HCT116 (cell line): ENCODE measurements around the gene TCTA.

ENCODE experiments used
- SIN3A ChIP-seq: IDR thresholded peaks from 2 replicates; pipeline ENCODE4 v1.6.1; 2012; ENCODE audit warnings: low read depth
- SP1 ChIP-seq: IDR thresholded peaks from 2 replicates; pipeline ENCODE4 v1.6.1; 2012; ENCODE audit warnings: low read depth
- TCF7L2 ChIP-seq: IDR thresholded peaks from 2 replicates; pipeline ENCODE4 v1.7.0; 2011; ENCODE audit warnings: borderline replicate concordance, inconsistent platforms; ENCODE audit not compliant: insufficient read depth, insufficient read length; ENCODE audit errors: extremely low read depth
- TF ChIP-seq, protein P1 (sequence below), 3 experiments: fragments of 200-600 bp in 1 of 3; sonication (generic) in 1 of 3; IDR thresholded peaks in 2 of 3; conservative IDR thresholded peaks in 1 of 3; 2 replicates each; pipeline ENCODE4 v1.5.1; 2012 to 2017; ENCODE audit warnings: low read depth in 2 of 3, low read length in 2 of 3, antibody characterized with exemption in 1 of 3, borderline replicate concordance in 1 of 3, control low read depth in 1 of 3, mild to moderate bottlenecking in 1 of 3, mixed read lengths in 1 of 3, mixed run types in 1 of 3, moderate library complexity in 1 of 3; ENCODE audit not compliant: insufficient read depth in 1 of 3

DNA sequence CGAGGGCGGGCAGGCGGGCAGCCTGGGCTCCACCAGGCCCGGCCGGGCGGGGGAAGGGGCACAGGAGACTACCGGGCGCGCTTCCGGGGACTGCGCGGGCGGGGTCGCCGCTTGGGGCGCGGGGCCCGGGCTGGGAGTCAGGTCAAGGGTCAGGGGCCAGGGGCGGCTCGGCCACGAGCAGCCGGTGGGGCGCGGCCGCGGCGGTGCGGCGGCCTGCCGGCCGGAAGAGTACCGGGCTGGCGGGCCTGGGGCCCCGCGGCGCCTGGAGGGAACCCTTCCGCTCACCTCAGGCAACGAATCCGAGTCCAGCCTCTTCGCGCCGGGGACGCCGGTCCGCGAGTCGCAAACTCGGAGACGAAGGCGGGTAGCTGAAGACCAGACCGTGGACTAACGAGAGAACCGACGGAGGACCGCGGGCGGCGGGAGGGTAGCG is 672 bp upstream of the TCTA start:
- TF ChIP-seq SP1 (no peak), TCF7L2 (no peak), SIN3A (no peak)
- TF ChIP-seq, protein P1, sequence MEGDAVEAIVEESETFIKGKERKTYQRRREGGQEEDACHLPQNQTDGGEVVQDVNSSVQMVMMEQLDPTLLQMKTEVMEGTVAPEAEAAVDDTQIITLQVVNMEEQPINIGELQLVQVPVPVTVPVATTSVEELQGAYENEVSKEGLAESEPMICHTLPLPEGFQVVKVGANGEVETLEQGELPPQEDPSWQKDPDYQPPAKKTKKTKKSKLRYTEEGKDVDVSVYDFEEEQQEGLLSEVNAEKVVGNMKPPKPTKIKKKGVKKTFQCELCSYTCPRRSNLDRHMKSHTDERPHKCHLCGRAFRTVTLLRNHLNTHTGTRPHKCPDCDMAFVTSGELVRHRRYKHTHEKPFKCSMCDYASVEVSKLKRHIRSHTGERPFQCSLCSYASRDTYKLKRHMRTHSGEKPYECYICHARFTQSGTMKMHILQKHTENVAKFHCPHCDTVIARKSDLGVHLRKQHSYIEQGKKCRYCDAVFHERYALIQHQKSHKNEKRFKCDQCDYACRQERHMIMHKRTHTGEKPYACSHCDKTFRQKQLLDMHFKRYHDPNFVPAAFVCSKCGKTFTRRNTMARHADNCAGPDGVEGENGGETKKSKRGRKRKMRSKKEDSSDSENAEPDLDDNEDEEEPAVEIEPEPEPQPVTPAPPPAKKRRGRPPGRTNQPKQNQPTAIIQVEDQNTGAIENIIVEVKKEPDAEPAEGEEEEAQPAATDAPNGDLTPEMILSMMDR (IDR thresholded peaks at IDR 0.05 in 2 of 3, conservative IDR thresholded peaks at IDR 0.05 in 1 of 3; ENCODE audit: borderline replicate concordance in 1 of 3, insufficient read depth in 1 of 3, low read depth in 2 of 3, low read length in 2 of 3) = no peak
